Effector memory CD4-positive, alpha-beta T cell (primary cell): ENCODE data around the gene FCN1.

Experiments used
- DNase-seq, 3 donors: peaks; one replicate each; pipeline ENCODE4 v3.0.0-alpha.2; 2020
- H3K27ac ChIP-seq: 2 replicates; pipeline ENCODE4 v1.7.0; 2013; ENCODE audit warnings: mild to moderate bottlenecking, low read length, moderate library complexity; ENCODE audit not compliant: insufficient read depth, poor library complexity, severe bottlenecking
- H3K27me3 ChIP-seq: replicated peaks from 2 replicates; pipeline ENCODE4 v1.7.0; 2013; ENCODE audit warnings: mild to moderate bottlenecking, low read length; ENCODE audit not compliant: insufficient read depth, control insufficient read depth, poor library complexity, severe bottlenecking
- H3K36me3 ChIP-seq: 2 replicates; pipeline ENCODE4 v1.7.0; 2013; ENCODE audit warnings: mild to moderate bottlenecking, low read length, moderate library complexity; ENCODE audit not compliant: control insufficient read depth, insufficient read depth
- H3K4me1 ChIP-seq: 2 replicates; pipeline ENCODE4 v1.7.0; 2013; ENCODE audit warnings: low read length, mild to moderate bottlenecking; ENCODE audit not compliant: control insufficient read depth, insufficient read depth, poor library complexity, severe bottlenecking
- H3K4me3 ChIP-seq: 2 replicates; pipeline ENCODE4 v1.7.0; 2013; ENCODE audit warnings: low read length, low read depth, mild to moderate bottlenecking; ENCODE audit not compliant: insufficient read depth, poor library complexity, severe bottlenecking
- H3K9me3 ChIP-seq: 2 replicates; pipeline ENCODE4 v1.7.0; 2013; ENCODE audit warnings: mild to moderate bottlenecking, low read length, moderate library complexity; ENCODE audit not compliant: control insufficient read depth

Gene FCN1

DNA sequence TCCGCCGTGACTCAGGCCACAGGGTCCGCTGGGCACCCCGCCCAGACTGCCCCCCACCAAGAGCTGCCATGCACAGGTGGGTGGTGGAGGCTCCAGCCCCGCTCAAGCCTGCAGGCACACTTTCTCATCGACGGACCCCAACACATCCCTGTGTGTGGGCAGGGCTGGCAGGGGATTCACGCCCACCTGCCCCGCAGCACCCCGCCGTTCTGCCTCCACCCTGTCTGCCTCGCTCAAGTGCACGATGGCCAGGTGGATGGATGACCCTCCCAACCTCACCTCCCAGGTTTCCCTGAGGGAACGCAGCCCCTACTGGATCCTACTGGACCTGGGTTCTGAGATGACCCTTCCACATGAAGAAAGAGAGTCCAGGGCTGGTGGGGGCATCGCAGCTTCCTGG is 26.1 kb upstream of the FCN1 start:
- H3K27ac ChIP-seq, result no peak overlapping the region
- no peaks in the 10 kb centered on the region for H3K4me1 ChIP-seq
- H3K4me3 ChIP-seq, result no peak overlapping the region
- no peaks in the 10 kb centered on the region for H3K9me3 ChIP-seq
- H3K27me3 ChIP-seq, result no peaks in the 10 kb centered on the region
- DNase-seq, result no peak
- no peaks in the 10 kb centered on the region for H3K36me3 ChIP-seq

DNA sequence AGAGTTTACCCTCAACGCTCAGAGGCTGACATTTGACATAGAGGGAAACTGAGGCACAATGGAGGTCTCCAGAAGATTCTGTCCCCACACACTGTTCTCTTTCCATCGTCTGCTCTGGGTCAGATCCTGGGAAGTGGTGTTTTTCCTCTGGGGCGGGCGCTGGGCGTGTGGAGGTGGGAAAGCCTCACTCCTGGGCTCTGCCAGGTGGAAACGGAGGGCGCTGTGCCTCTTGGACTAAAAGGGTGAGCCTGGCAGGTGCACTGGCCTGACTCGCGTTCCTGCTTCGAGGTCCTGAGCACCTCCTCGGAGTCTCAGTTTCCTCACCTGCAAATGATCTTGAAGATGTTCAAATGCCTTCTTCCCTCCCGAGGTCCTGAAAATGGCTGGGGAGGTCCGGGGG is 25.7 kb upstream of the FCN1 start:
- H3K4me3 ChIP-seq, result no peak overlapping the region
- no peaks in the 10 kb centered on the region for H3K9me3 ChIP-seq
- DNase-seq, result no peak
- no peaks in the 10 kb centered on the region for H3K4me1 ChIP-seq
- no peak overlapping the region for H3K27ac ChIP-seq
- no peaks in the 10 kb centered on the region for H3K36me3 ChIP-seq
- no peaks in the 10 kb centered on the region for H3K27me3 ChIP-seq

DNA sequence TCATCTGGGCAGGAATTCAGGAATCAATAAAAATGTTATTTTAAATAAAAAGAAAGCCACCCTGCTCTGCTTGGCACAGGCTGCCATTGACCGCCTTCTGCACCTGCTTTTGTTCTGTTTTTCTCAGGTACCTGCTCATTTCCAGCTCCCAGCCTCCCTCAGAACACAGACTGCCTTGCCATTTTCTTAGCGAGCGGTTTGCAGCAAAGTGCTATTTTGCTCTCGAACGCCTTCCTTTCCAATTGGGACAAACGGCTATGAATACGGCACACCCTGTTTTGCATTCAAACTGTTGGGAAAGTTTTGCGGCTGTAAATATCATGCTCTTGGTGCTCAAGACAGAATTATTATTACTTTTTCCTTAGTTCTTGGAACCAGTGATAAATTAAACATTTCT is 25.1 kb upstream of the FCN1 start:
- no peaks in the 10 kb centered on the region for H3K36me3 ChIP-seq
- H3K27ac ChIP-seq, result no peak overlapping the region
- H3K9me3 ChIP-seq, result no peaks in the 10 kb centered on the region
- no peaks in the 10 kb centered on the region for H3K27me3 ChIP-seq
- H3K4me3 ChIP-seq, result no peak overlapping the region
- H3K4me1 ChIP-seq, result no peaks in the 10 kb centered on the region
- DNase-seq, result no peak

DNA sequence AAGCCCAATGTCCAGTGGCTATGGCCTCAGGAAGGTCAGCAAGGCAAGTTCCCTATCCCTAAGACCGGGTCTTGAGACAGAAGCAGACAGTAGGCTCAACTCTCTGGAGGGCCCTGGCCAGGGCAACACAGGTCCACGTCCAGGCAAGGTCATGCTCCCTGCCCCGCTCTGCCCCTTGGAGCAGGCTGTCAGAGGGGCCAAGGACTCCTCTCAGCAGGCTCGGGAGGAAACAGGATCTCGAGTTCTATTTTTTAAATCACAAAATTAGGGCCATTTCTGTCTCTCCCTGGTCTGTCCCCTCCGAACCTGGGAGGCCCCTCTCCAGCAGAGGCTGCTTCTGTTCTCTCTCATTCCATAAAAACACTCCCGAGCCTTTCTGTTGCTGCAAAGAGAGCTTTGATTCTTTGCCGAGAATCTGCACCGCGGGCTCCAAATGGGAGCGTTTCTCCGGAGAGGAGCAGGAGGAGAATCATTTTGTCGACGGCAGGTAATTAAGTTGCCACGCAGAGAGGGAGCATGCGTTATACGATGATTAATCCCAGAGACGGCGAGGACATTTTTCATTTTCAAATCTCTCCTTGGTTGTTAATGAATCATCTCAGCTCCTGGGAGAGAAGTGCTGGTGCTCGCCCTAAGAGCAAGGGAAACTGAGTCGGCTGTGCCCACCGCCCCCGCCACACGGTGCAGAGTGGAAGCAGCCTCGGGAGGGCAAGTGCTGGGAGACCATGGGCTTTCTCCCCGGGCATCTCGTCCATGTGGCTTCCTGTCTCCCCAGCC is 24.5 kb upstream of the FCN1 start:
- H3K27me3 ChIP-seq, result no peaks in the 10 kb centered on the region
- H3K36me3 ChIP-seq, result no peaks in the 10 kb centered on the region
- H3K4me3 ChIP-seq, result no peak overlapping the region
- no peak overlapping the region for H3K27ac ChIP-seq
- no peaks in the 10 kb centered on the region for H3K4me1 ChIP-seq
- H3K9me3 ChIP-seq, result no peaks in the 10 kb centered on the region
- DNase-seq, result no peak

DNA sequence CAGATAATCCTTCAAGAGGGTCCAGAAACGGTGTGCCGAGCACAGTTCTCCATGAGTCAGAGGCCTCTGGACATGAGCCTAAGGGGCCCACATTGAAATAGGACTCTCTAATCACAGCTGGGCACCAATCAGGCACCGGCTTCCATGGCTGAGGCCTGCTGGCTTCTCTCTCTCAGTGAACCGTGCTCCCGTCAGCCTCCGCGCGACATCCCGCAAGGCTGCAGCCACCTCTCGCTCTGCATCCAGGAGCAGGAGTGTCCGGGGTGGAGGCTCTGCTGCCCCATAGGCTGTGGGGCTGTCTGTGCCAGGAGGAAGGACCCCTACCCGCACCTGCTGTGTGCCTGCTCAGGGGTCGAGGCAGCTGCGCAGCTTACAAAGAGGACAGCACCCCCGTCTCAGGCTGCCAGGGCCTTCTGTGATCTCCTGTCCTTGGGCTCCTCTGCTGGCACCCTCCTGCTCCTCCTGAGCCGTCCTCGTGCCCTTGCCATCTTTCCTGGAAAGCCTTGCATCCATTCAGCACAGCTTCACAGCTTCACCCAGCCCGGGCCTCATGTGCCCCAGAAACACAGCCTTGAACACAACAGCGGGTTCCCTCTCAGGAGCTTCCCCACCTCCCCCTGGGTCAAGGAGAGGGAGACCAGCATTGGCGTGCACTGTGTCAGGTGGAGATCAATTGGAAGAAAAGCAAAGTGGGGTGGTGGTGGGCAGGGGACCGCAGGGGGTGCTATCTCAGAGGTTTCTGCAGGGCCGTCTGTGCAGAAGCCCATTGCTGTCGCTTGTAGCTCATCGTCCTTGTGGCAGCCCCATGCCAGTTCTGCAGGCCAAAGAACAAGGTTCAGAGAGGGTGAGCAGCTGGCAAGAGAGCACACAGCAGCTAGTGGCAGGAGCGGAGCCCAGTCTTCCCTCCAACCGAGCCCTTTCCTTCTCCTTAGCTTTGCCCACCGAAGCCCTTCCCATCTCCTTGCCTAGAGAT is 22.8 kb upstream of the FCN1 start:
- no peak for DNase-seq
- Histone ChIP-seq H3K36me3 (no peaks in the 10 kb centered on the region), H3K27me3 (no peaks in the 10 kb centered on the region)

DNA sequence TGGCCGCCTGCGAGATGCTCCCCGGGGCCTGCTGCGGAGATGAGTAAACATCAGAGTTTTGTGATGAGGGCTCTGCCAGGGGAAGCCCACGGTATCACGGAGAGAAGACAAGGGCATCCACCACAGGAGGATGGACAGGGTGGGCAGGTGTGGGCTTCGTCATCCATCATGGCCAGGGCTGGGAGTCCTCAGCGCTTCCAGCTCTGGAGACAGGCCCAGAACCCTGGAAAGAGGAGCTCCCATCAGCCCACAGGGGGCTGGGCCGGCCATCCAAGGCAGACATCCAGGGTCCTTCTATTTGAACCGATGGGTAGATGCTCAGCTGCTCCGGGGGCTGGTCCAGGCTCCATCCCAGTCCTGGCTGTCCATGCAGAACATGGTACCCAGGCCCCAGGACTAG is 22.1 kb upstream of the FCN1 start:
- Histone ChIP-seq H3K36me3 (no peaks in the 10 kb centered on the region), H3K9me3 (no peaks in the 10 kb centered on the region), H3K4me3 (no peak overlapping the region), H3K27ac (no peak overlapping the region), H3K4me1 (no peaks in the 10 kb centered on the region), H3K27me3 (no peaks in the 10 kb centered on the region)
- DNase-seq, result no peak

More for the DNA sequence above, 22.8 kb upstream of the FCN1 start:
- no peaks in the 10 kb centered on the region for H3K4me1 ChIP-seq
- H3K27ac ChIP-seq, result no peak overlapping the region
- no peak overlapping the region for H3K4me3 ChIP-seq
- H3K9me3 ChIP-seq, result no peaks in the 10 kb centered on the region

DNA sequence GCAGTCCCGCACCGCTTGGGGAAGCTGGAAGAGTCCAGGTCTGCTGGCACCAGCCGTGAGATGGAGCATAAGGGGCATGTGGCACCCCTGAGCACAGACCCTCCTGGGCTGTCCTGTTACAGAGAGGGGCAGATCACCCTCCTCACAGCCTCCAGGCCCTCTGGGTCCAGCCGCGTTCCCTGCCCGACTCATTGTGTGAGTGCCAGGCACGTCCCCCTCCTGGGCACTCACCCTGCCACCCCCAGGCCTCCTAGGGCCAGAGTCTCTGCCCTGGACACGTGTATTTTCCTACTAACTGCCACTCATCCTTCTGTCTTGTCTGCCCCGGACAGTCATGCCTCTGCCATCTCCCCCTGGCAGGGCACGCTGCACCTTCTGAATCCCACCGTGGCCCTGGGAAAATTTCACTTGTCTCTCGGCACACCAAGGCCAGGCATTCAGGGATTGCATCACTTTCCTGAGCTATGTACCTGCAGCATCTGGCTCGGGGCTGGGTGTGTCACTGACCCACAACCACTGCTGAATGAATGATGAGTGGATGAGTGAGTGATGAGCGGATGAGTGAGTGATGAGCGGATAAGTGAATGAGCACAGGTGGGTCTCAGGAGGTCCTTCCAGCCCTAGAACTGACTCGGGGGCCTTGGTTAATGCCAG is 21.5 kb upstream of the FCN1 start:
- Histone ChIP-seq H3K4me1 (no peaks in the 10 kb centered on the region), H3K27ac (no peak overlapping the region), H3K36me3 (no peaks in the 10 kb centered on the region), H3K27me3 (no peaks in the 10 kb centered on the region), H3K9me3 (no peaks in the 10 kb centered on the region), H3K4me3 (no peak overlapping the region)
- DNase-seq, result no peak

DNA sequence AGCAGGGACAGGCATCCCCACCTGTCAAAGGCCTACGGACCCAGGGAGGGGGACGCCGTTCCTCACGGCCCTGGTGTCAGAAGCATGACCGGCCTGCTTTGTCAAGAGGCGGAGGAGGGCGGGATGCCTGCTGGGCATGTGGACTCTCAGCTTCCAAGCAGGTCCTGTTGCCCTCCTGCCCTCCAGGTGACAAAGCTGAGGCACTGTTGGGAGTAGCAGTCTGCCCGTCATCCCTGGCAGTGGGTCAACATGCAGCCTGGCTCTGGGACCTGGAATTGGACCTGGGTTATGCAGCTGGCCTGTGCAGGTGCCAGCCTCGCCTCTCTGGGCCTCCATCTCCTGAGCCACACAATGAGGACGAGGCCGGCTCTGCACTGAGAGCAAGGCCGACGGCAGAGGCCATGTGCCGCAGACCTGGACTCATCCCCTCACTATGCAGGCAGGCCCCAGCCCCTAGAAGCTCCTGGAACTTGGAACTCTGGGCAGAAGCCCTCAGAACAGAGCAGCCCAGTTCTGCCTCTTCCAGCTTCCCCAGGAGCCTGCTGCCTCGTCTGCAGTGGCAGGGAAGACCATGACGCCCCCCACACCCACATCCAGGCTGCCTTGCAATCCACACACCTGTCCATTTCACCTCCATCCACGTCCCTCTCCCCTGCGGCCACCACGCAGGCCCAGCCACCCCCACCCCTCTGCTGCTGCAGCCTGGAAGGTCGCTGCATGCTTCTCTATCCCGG is 20.8 kb upstream of the FCN1 start:
- Histone ChIP-seq H3K4me3 (no peak overlapping the region), H3K4me1 (no peaks in the 10 kb centered on the region), H3K9me3 (no peaks in the 10 kb centered on the region), H3K27ac (no peak overlapping the region), H3K36me3 (no peaks in the 10 kb centered on the region), H3K27me3 (no peaks in the 10 kb centered on the region)
- no peak for DNase-seq

DNA sequence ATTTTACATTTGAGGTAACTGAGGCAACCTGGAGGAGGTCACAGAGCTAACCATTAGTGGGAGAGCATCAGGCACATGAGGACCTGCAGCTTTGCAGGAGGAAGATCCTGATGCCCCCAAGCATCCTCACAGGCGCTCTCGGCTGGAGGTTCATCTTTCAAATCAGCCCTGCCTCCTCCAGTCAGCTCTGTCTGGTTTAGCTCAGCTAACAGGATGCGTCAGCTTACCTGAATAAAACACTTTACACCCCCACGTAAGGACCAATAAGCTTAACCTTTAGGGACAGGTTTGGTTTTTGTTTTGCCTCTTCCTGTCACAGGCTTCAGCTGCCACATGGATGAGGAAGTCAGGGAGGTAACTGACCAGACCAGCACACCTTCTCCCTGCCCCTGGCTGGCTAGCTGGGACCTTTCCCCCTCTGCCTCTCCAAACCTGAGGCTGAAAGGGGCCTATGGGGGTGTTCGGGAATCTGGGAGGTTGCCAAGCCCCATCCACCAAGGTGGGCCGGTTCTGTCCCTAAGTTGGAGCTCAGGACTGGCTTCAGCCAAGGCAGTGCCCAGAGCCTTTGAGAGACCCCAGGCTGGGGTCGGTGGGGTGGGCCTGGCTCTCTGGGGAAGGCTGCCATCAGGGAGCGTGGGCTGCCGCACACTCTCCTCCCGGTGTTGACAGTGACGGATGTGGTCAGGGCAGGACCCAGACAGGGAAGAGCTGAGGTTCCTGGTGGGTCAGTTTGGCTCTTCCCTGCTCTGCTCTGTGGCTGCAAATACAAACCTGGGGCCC is 20.0 kb upstream of the FCN1 start:
- H3K27me3 ChIP-seq, result no peaks in the 10 kb centered on the region
- H3K4me3 ChIP-seq, result no peak overlapping the region
- no peak overlapping the region for H3K27ac ChIP-seq

More for the DNA sequence above, 20.0 kb upstream of the FCN1 start:
- H3K4me1 ChIP-seq, result no peaks in the 10 kb centered on the region
- DNase-seq, result no peak
- no peaks in the 10 kb centered on the region for H3K36me3 ChIP-seq
- no peaks in the 10 kb centered on the region for H3K9me3 ChIP-seq
